Keratinocyte (primary cell): ENCODE measurements around the gene SUSD6. TPM values are rescaled to one million over a fixed set of nuclear protein-coding genes. Genes with fewer than 3 reads are reported as not detected.
"Not testable (repeated sequence)": the region's sequence is repeated elsewhere in the genome, so short reads cannot be mapped to it uniquely, and the experiment has no call there.

Source experiments
- DNase-seq: peaks from one replicate; pipeline ENCODE4 v3.0.0-alpha.2; 2011; ENCODE audit warnings: low read depth, missing footprints, low spot score
- FAIRE-seq: peaks from 2 replicates; lab custom pipeline; 2011; peaks lifted over from hg19 to GRCh38; lab: Jason Lieb, UNC
- H2AFZ ChIP-seq: 2 replicates; pipeline ENCODE4 v1.6.0; 2012; ENCODE audit warnings: low read length, control low read depth, inconsistent platforms; ENCODE audit not compliant: control insufficient read depth
- H3K27ac ChIP-seq: 2 replicates; pipeline ENCODE4 v1.5.1; 2011; ENCODE audit warnings: low read length; ENCODE audit not compliant: control insufficient read depth, insufficient read depth
- H3K27me3 ChIP-seq: 3 replicates; pipeline ENCODE4 v1.6.0; 2011; ENCODE audit warnings: low read length; ENCODE audit not compliant: control insufficient read depth, insufficient read depth; ENCODE audit errors: extremely low read depth
- H3K36me3 ChIP-seq, 2 experiments: 2 replicates in 1 of 2; 3 replicates in 1 of 2; pipeline ENCODE4 v1.5.1; 2011; ENCODE audit warnings: low read length in 2 of 2, mild to moderate bottlenecking in 1 of 2; ENCODE audit not compliant: control insufficient read depth in 2 of 2, insufficient read depth in 2 of 2; ENCODE audit errors: extremely low read depth in 1 of 2
- H3K4me1 ChIP-seq: 3 replicates; pipeline ENCODE4 v1.5.1; 2011; ENCODE audit warnings: low read length; ENCODE audit not compliant: control insufficient read depth, insufficient read depth; ENCODE audit errors: extremely low read depth
- H3K4me2 ChIP-seq: 3 replicates; pipeline ENCODE4 v1.6.0; 2011; ENCODE audit warnings: low read depth, low read length; ENCODE audit not compliant: control insufficient read depth, insufficient read depth; ENCODE audit errors: extremely low read depth
- H3K4me3 ChIP-seq, 3 experiments: fragments of 200-600 bp in 1 of 3; sonication (generic) in 1 of 3; 2 replicates in 2 of 3; 3 replicates in 1 of 3; pipeline ENCODE4 v1.5.1; 2011 to 2016; ENCODE audit warnings: low read length in 3 of 3, mild to moderate bottlenecking in 3 of 3, control low read depth in 2 of 3, inconsistent platforms in 1 of 3, low read depth in 1 of 3, mixed read lengths in 1 of 3, mixed run types in 1 of 3, moderate library complexity in 1 of 3; ENCODE audit not compliant: control insufficient read depth in 2 of 3, insufficient read depth in 2 of 3; ENCODE audit errors: extremely low read depth in 1 of 3
- H3K79me2 ChIP-seq: 2 replicates; pipeline ENCODE4 v1.6.0; 2012; ENCODE audit warnings: low read length; ENCODE audit not compliant: control insufficient read depth, insufficient read depth
- H3K9ac ChIP-seq: 3 replicates; pipeline ENCODE4 v1.6.0; 2011; ENCODE audit warnings: low read length; ENCODE audit not compliant: control insufficient read depth, insufficient read depth; ENCODE audit errors: extremely low read depth
- H3K9me1 ChIP-seq: 3 replicates; pipeline ENCODE4 v1.6.0; 2011; ENCODE audit warnings: low read length; ENCODE audit not compliant: control insufficient read depth, insufficient read depth; ENCODE audit errors: extremely low read depth
- H3K9me3 ChIP-seq: 2 replicates; pipeline ENCODE4 v1.5.1; 2012; ENCODE audit warnings: low read depth, low read length; ENCODE audit not compliant: control insufficient read depth
- H4K20me1 ChIP-seq: 3 replicates; pipeline ENCODE4 v1.6.0; 2011; ENCODE audit warnings: low read length; ENCODE audit not compliant: control insufficient read depth, insufficient read depth; ENCODE audit errors: extremely low read depth
- CTCF ChIP-seq, 3 experiments: IDR thresholded peaks in 1 of 3; conservative IDR thresholded peaks in 1 of 3; optimal IDR thresholded peaks in 1 of 3; 2 replicates in 2 of 3; 3 replicates in 1 of 3; pipeline versions ENCODE3 to v1.5.1; 2011; ENCODE audit warnings: low read length in 3 of 3, mild to moderate bottlenecking in 3 of 3, moderate library complexity in 2 of 3, control low read depth in 1 of 3, inconsistent platforms in 1 of 3; ENCODE audit not compliant: insufficient read depth in 2 of 3; ENCODE audit errors: extremely low read depth in 1 of 3
- EZH2 ChIP-seq: IDR thresholded peaks from one replicate; pipeline ENCODE4 v1.6.1; 2012; ENCODE audit warnings: inconsistent platforms, mild to moderate bottlenecking, low read length, moderate library complexity
- dilution Hi-C: fragments of 300-500 bp; cut with MboI; formaldehyde crosslinking; loops from one replicate; pipeline ENCODE4 v1.7.0; 2020; ENCODE audit warnings: low sequenced_read_pairs; ENCODE audit not compliant: extremely low pct_ligation_motif_present
- polyA plus RNA-seq, 5 experiments: library from polyadenylated mRNA; depleted of rRNA in 3 of 5; stranded (reverse) in 3 of 5; stranded (forward) in 1 of 5; unstranded in 1 of 5; fragments of >200 nt; gene quantifications; 1 replicate in 1 of 5; 2 replicates in 3 of 5; 3 replicates in 1 of 5; pipeline versions ENCODE4 v1.2.1 to v1.2.3, GENCODE V29; 2011 to 2012; ENCODE audit warnings: missing spikeins in 2 of 5, low read depth in 1 of 5, low replicate concordance in 1 of 5

SUSD6 gene
- polyA plus RNA-seq, 1 donor (not counting 4 experiments of a cell fraction or from before 2014, with no cell fraction given): 10.5 TPM

DNA sequence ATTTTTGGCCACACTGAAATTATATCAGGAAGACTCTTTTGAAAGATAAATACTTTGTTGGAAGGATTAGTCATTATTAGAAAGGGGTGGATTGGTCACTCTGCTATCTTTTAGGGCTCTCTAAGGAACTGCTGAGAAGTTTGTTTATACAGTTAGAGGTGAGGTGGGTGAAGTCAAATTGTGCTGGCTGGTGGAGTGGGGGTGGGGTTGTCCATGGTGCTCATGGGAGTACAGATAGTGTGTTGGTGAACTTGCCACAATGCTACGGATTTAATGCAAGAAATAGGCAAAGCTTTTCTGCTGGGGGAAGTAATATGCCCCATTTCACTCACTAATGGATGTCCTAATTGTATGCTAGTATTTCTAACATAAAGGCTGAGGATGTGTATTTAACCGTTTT is 35.8 kb downstream of the SUSD6 start:
- H2AFZ ChIP-seq: no peak overlapping the region
- H3K27me3 ChIP-seq: no peaks in the 10 kb centered on the region
- DNase-seq: no peak
- no peak overlapping the region for H3K9ac ChIP-seq
- no peak overlapping the region for H3K27ac ChIP-seq
- no peaks in the 10 kb centered on the region for H4K20me1 ChIP-seq
- H3K9me3 ChIP-seq: no peaks in the 10 kb centered on the region
- H3K4me3 ChIP-seq: no peak overlapping the region
- TF ChIP-seq CTCF (optimal IDR thresholded peaks at IDR 0.05 in 1 of 3, IDR thresholded peaks at IDR 0.05 in 1 of 3, conservative IDR thresholded peaks at IDR 0.05 in 1 of 3; ENCODE audit: extremely low read depth in 1 of 3, insufficient read depth in 2 of 3, low read length in 3 of 3) (no peak), EZH2 (no peak)
- H3K79me2 ChIP-seq: peaks cover 54% of the 10 kb centered on the region
- no peak for FAIRE-seq
- dilution Hi-C loops: no loop called here
- peaks cover 59% of the 10 kb centered on the region for H3K4me1 ChIP-seq
- peaks cover 2% of the 10 kb centered on the region for H3K9me1 ChIP-seq
- no peak overlapping the region for H3K4me2 ChIP-seq
- H3K36me3 ChIP-seq: no peaks in the 10 kb centered on the region

- H3K27me3 ChIP-seq, H3K9ac ChIP-seq, DNase-seq, H3K36me3 ChIP-seq, H4K20me1 ChIP-seq, H3K9me1 ChIP-seq, dilution Hi-C loops, H3K4me2 ChIP-seq, H3K27ac ChIP-seq, H2AFZ ChIP-seq, H3K4me3 ChIP-seq, H3K9me3 ChIP-seq, FAIRE-seq: not testable (repeated sequence)
- Histone ChIP-seq H3K79me2 (peaks cover 58% of the 10 kb centered on the region), H3K4me1 (peaks cover 63% of the 10 kb centered on the region)
Measured at GRCh38 chr14:69647642-69648041, 36.2 kb downstream of the SUSD6 start.
